Osteoblast (primary cell): ENCODE results near the gene SORBS1. TPM values are rescaled to one million over a fixed set of nuclear protein-coding genes. Genes with fewer than 3 reads are reported as not detected.

ENCODE experiments used
- DNase-seq: peaks from one replicate; pipeline ENCODE4 v3.0.0; 2011; ENCODE audit warnings: low spot score, mixed read lengths; ENCODE audit not compliant: insufficient read length; ENCODE audit errors: missing footprints
- H2AFZ ChIP-seq: 2 replicates; pipeline ENCODE4 v1.6.0; 2011; ENCODE audit warnings: mild to moderate bottlenecking, low read length
- H3K27ac ChIP-seq: 2 replicates; pipeline ENCODE4 v1.5.1; 2011; ENCODE audit warnings: mild to moderate bottlenecking, low read depth, low read length, moderate library complexity
- H3K27me3 ChIP-seq: 2 replicates; pipeline ENCODE4 v1.6.0; 2012; ENCODE audit warnings: mild to moderate bottlenecking, control low read depth, inconsistent platforms, low read length, moderate library complexity; ENCODE audit not compliant: insufficient read depth
- H3K36me3 ChIP-seq: 2 replicates; pipeline ENCODE4 v1.5.1; 2011; ENCODE audit warnings: mild to moderate bottlenecking, low read length, control low read depth, moderate library complexity; ENCODE audit not compliant: insufficient read depth
- H3K4me1 ChIP-seq: 2 replicates; pipeline ENCODE4 v1.5.1; 2011; ENCODE audit warnings: mild to moderate bottlenecking, low read length, control low read depth, moderate library complexity; ENCODE audit not compliant: insufficient read depth
- H3K4me2 ChIP-seq: 2 replicates; pipeline ENCODE4 v1.6.0; 2011; ENCODE audit warnings: mild to moderate bottlenecking, low read length; ENCODE audit not compliant: insufficient read depth
- H3K4me3 ChIP-seq: fragments of 200-600 bp; sonication (generic); 3 replicates; pipeline ENCODE4 v1.5.1; 2012; ENCODE audit warnings: mild to moderate bottlenecking, low read length, inconsistent platforms; ENCODE audit not compliant: insufficient read depth
- H3K79me2 ChIP-seq: 2 replicates; pipeline ENCODE4 v1.6.0; 2012; ENCODE audit warnings: mild to moderate bottlenecking, low read length, control low read depth, inconsistent platforms; ENCODE audit not compliant: insufficient read depth
- H3K9me3 ChIP-seq: 2 replicates; pipeline ENCODE4 v1.5.1; 2011; ENCODE audit warnings: low read depth, low read length, control low read depth
- H4K20me1 ChIP-seq: 2 replicates; pipeline ENCODE4 v1.6.0; 2012; ENCODE audit warnings: mild to moderate bottlenecking, low read length, control low read depth; ENCODE audit not compliant: insufficient read depth
- CTCF ChIP-seq: IDR thresholded peaks from 2 replicates; pipeline ENCODE4 v1.5.1; 2011; ENCODE audit warnings: mild to moderate bottlenecking, low read depth, low read length, moderate library complexity; ENCODE audit errors: extremely low read depth
- total RNA-seq: library from RNA; depleted of rRNA; stranded (reverse); fragments of >200 nt; gene quantifications from 2 replicates; pipeline ENCODE4 v1.2.3, GENCODE V29; 2012

SORBS1 gene
- total RNA-seq, 1 donor: 0.72 TPM

DNA sequence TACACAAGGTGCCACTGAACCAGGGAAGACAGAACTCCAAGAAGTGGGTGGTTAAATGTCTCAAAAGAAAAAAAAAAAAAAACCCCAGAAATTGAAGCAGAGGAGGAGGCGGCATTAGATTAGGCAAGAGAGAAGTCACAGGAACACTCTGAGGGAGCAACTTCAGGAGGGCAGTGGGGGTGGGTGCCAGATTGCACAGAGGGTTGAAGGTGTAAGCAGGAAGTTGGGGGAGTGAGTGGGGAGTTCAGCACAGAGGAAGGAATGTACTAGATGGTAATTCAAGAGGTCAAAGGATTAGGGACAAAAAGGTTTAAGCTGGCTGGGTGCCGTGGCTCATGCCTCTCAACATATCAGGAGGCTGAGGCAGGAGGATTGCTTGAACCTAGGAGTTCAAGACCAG lies 160.4 kb downstream of the SORBS1 start:
- Histone ChIP-seq H3K79me2 (no peaks in the 10 kb centered on the region), H3K27me3 (no peaks in the 10 kb centered on the region), H3K4me2 (no peak overlapping the region), H2AFZ (no peak overlapping the region), H3K9me3 (no peaks in the 10 kb centered on the region), H3K4me3 (no peak overlapping the region), H3K36me3 (no peaks in the 10 kb centered on the region), H4K20me1 (no peaks in the 10 kb centered on the region), H3K4me1 (no peaks in the 10 kb centered on the region), H3K27ac (no peak overlapping the region)
- DNase-seq: no peak
- no peak for TF ChIP-seq CTCF

DNA sequence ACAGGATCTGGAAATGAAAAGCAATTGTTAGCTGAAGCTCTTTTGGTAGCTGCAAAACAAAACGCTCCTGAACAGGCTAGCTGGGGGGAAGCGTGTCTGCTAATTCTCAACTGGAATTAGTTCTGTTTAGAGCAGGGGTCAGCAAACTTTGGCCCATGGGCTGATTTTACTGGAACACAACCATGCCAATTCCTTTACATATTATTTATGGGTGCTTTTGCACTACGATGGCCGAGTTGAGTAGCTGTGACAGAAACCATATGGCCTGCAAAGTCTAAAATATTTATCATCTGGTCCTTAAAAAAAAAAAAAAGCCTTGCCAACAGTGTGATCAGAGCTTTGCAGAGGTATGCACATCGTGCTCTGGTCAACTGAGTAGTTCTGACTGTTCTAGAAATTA lies 162.0 kb downstream of the SORBS1 start:
- H3K27me3 ChIP-seq: no peaks in the 10 kb centered on the region
- no peak overlapping the region for H3K4me2 ChIP-seq
- H3K4me3 ChIP-seq: no peak overlapping the region
- DNase-seq: no peak
- no peaks in the 10 kb centered on the region for H3K4me1 ChIP-seq
- H3K9me3 ChIP-seq: no peaks in the 10 kb centered on the region
- H2AFZ ChIP-seq: no peak overlapping the region
- no peaks in the 10 kb centered on the region for H3K36me3 ChIP-seq
- no peak for TF ChIP-seq CTCF
- no peaks in the 10 kb centered on the region for H4K20me1 ChIP-seq
- no peaks in the 10 kb centered on the region for H3K79me2 ChIP-seq
- no peak overlapping the region for H3K27ac ChIP-seq

- H3K4me1 ChIP-seq: no peaks in the 10 kb centered on the region
- no peaks in the 10 kb centered on the region for H3K27me3 ChIP-seq
- no peaks in the 10 kb centered on the region for H3K36me3 ChIP-seq
- no peak overlapping the region for H3K27ac ChIP-seq
- TF ChIP-seq CTCF: no peak
- no peaks in the 10 kb centered on the region for H3K79me2 ChIP-seq
- H3K4me2 ChIP-seq: no peak overlapping the region
- no peaks in the 10 kb centered on the region for H3K9me3 ChIP-seq
- no peaks in the 10 kb centered on the region for H4K20me1 ChIP-seq
- no peak overlapping the region for H2AFZ ChIP-seq
- DNase-seq: no peak
- H3K4me3 ChIP-seq: no peak overlapping the region
Observed at GRCh38 chr10:95397747-95398146, 163.4 kb downstream of the SORBS1 start.

- Histone ChIP-seq H3K9me3 (no peaks in the 10 kb centered on the region), H4K20me1 (no peaks in the 10 kb centered on the region), H3K4me1 (no peaks in the 10 kb centered on the region), H3K79me2 (no peaks in the 10 kb centered on the region), H3K4me3 (no peak overlapping the region), H3K36me3 (no peaks in the 10 kb centered on the region), H3K4me2 (no peak overlapping the region), H3K27me3 (no peaks in the 10 kb centered on the region), H3K27ac (no peak overlapping the region), H2AFZ (no peak overlapping the region)
- no peak for TF ChIP-seq CTCF
- no peak for DNase-seq
Observed at GRCh38 chr10:95395947-95396449, 165.2 kb downstream of the SORBS1 start.
